H1 (cell line): ENCODE data around the gene AVPR1B. TPM values are rescaled to one million over a fixed set of nuclear protein-coding genes. Genes with fewer than 3 reads are reported as not detected.

Experiments
- RAD21 ChIP-seq, 2 experiments: IDR thresholded peaks in 1 of 2; conservative IDR thresholded peaks in 1 of 2; 2 replicates each; pipeline ENCODE4 v1.6.1; 2011; ENCODE audit warnings: low read depth in 2 of 2, low read length in 2 of 2, improper control_type of control experiment in 1 of 2, inconsistent platforms in 1 of 2, mild to moderate bottlenecking in 1 of 2, moderate library complexity in 1 of 2
- polyA plus RNA-seq, 7 experiments: library from polyadenylated mRNA; depleted of rRNA in 3 of 7; stranded (reverse) in 5 of 7; unstranded in 2 of 7; fragments of >200 nt in 5 of 7; fragments of 200-250 nt in 2 of 7; gene quantifications; 1 replicate in 5 of 7; 2 replicates in 1 of 7; 4 replicates in 1 of 7; pipeline versions ENCODE4 v1.2.1 to v1.2.3, GENCODE V29; 2011 to 2013; ENCODE audit warnings: missing spikeins in 2 of 7, mixed read lengths in 2 of 7
- total RNA-seq: library from RNA; stranded (reverse); fragmentation: NEBNext Ultra II Directional; extraction: Animal tissue kit (Norgen Biotek cat#: 25700); gene quantifications from 2 replicates; pipeline ENCODE4 v1.2.1, GENCODE V29; 2021

Gene AVPR1B
- total and polyA plus RNA-seq, 2 of the 8 experiments (the other 6 are each of a cell fraction or from before 2014, with no cell fraction given) = 0.29 to 0.50 TPM

- TF ChIP-seq RAD21 (IDR thresholded peaks at IDR 0.05 in 1 of 2, conservative IDR thresholded peaks at IDR 0.05 in 1 of 2; ENCODE audit: low read depth in 2 of 2, low read length in 2 of 2) = no peak
- TF ChIP-seq, all 59 proteins: peak for 0
These were observed 13.2 kb downstream of the AVPR1B start (continued) for GRCh38 chr1:206103979-206104378.
